K562 (cell line): Measurements from ENCODE around the gene PRPF38A. TPM values are rescaled to one million over a fixed set of nuclear protein-coding genes. Genes with fewer than 3 reads are reported as not detected.

ENCODE experiments used
- ATAC-seq: fragments of 200-7000 bp; cut with Tn5 transposase; 3 replicates; pipeline ENCODE4 v1.9.1; 2020; ENCODE audit warnings: moderate library complexity
- BruUV-seq: library from RNA; stranded (reverse); fragments of 400-500 nt; replicated peaks from 2 replicates; lab custom pipeline; 2021; lab: Mats Ljungman, UMichigan
- CTCF ChIA-PET: fragments of 300-600 bp; formaldehyde crosslinking; extraction: SDS; loops from one replicate; lab custom pipeline; 2021; ENCODE audit warnings: low intra/inter-chr PET ratio; lab: Yijun Ruan, JAX
- POLR2A ChIA-PET: fragments of 300-600, 350-650 bp; sonication (Branson Sonifier 250); formaldehyde crosslinking; extraction: SDS; loops from one replicate; lab custom pipeline; 2021; ENCODE audit warnings: antibody characterized with exemption, inconsistent platforms; lab: Yijun Ruan, JAX
- DNase-seq, 4 experiments: peaks; one replicate each; pipeline versions ENCODE4 v3.0.0 to v3.0.0-alpha.2; 2011 to 2018; ENCODE audit warnings: low spot score in 3 of 4, mixed read lengths in 3 of 4; ENCODE audit errors: extremely low read depth in 1 of 4
- FAIRE-seq: peaks from 2 replicates; lab custom pipeline; 2011; peaks lifted over from hg19 to GRCh38; lab: Jason Lieb, UNC
- H2AFZ ChIP-seq: 2 replicates; pipeline ENCODE4 v1.6.0; 2011; ENCODE audit warnings: low read depth, low read length, control low read depth, inconsistent platforms
- H3K27ac ChIP-seq: fragments of 200-600 bp; 3 replicates; pipeline ENCODE4 v1.8.0; 2011; ENCODE audit warnings: low read depth, mild to moderate bottlenecking, control low read depth, inconsistent platforms, low read length, moderate library complexity, mixed read lengths; ENCODE audit errors: extremely low read depth
- H3K27me3 ChIP-seq, 2 experiments: fragments of 300-600 bp in 1 of 2; 2 replicates in 1 of 2; 3 replicates in 1 of 2; pipeline versions ENCODE4 v1.6.0 to v1.8.0; 2011; ENCODE audit warnings: inconsistent platforms in 2 of 2, low read length in 2 of 2, mild to moderate bottlenecking in 1 of 2, mixed read lengths in 1 of 2, moderate library complexity in 1 of 2; ENCODE audit not compliant: control insufficient read depth in 2 of 2, insufficient read depth in 2 of 2
- H3K36me3 ChIP-seq: fragments of 300-600 bp; 3 replicates; pipeline ENCODE4 v1.8.0; 2011; ENCODE audit warnings: mild to moderate bottlenecking, low read length, inconsistent platforms; ENCODE audit not compliant: control insufficient read depth, insufficient read depth
- H3K4me1 ChIP-seq, 2 experiments: fragments of 200-600 bp in 1 of 2; replicated peaks in 1 of 2; 2 replicates in 1 of 2; 3 replicates in 1 of 2; pipeline versions ENCODE4 v1.5.1 to v1.8.0; 2011; ENCODE audit warnings: inconsistent platforms in 2 of 2, low read length in 2 of 2, mild to moderate bottlenecking in 1 of 2, mixed read lengths in 1 of 2, moderate library complexity in 1 of 2; ENCODE audit not compliant: control insufficient read depth in 2 of 2, insufficient read depth in 2 of 2
- H3K4me2 ChIP-seq: 2 replicates; pipeline ENCODE4 v1.6.1; 2011; ENCODE audit warnings: low read length, control low read depth, inconsistent platforms, mixed read lengths; ENCODE audit not compliant: insufficient read depth
- H3K4me3 ChIP-seq: fragments of 200-600 bp; sonication (generic), shearing (Covaris generic); 2 replicates; pipeline ENCODE4 v1.5.1; 2016; ENCODE audit warnings: control low read depth, inconsistent platforms
- H3K79me2 ChIP-seq: fragments of 200-600 bp; 3 replicates; pipeline ENCODE4 v1.8.0; 2011; ENCODE audit warnings: low read length, inconsistent platforms; ENCODE audit not compliant: control insufficient read depth, insufficient read depth
- H3K9ac ChIP-seq, 2 experiments: 2 replicates each; pipeline versions ENCODE4 v1.6.0 to v1.6.1; 2011; ENCODE audit warnings: low read depth in 2 of 2, low read length in 2 of 2, control low read depth in 1 of 2, inconsistent platforms in 1 of 2, mild to moderate bottlenecking in 1 of 2, mixed read lengths in 1 of 2; ENCODE audit not compliant: insufficient read depth in 1 of 2
- H3K9me1 ChIP-seq: one replicate; pipeline ENCODE4 v1.6.0; 2011; ENCODE audit warnings: inconsistent platforms, mild to moderate bottlenecking, low read length, moderate library complexity; ENCODE audit not compliant: control insufficient read depth, insufficient read depth
- H3K9me3 ChIP-seq: replicated peaks from 2 replicates; pipeline ENCODE4 v1.5.1; 2011; ENCODE audit warnings: low read depth, low read length, inconsistent platforms; ENCODE audit not compliant: control insufficient read depth, insufficient read depth
- H4K20me1 ChIP-seq: replicated peaks from 2 replicates; pipeline ENCODE4 v1.6.1; 2011; ENCODE audit warnings: low read length, inconsistent platforms, mixed read lengths; ENCODE audit not compliant: control insufficient read depth, insufficient read depth
- FOSL1 ChIP-seq: fragments of 200-800 bp; sonication (Bioruptor generic); conservative IDR thresholded peaks from 2 replicates; pipeline ENCODE4 v1.6.1; 2016; ENCODE audit warnings: missing genetic modification characterization, missing compliant biosample characterization
- HNRNPK ChIP-seq: fragments of 200-400 bp; formaldehyde crosslinking; IDR thresholded peaks from one replicate; pipeline ENCODE4 v1.6.1; 2018; ENCODE audit warnings: mild to moderate bottlenecking, low read depth, low read length; ENCODE audit not compliant: poor library complexity, severe bottlenecking
- PHB ChIP-seq: fragments of 250-450 bp; sonication (Bioruptor Pico); IDR thresholded peaks from 2 replicates; pipeline ENCODE4 v1.5.0; 2021
- PHF21A ChIP-seq: fragments of 450-650 bp; IDR thresholded peaks from 2 replicates; pipeline ENCODE4 v1.6.1; 2017; ENCODE audit warnings: low read depth, borderline replicate concordance
- TBL1XR1 ChIP-seq, 2 experiments: IDR thresholded peaks; 2 replicates each; pipeline ENCODE4 v1.6.1; 2012; ENCODE audit warnings: improper control_type of control experiment in 2 of 2, low read length in 2 of 2, mild to moderate bottlenecking in 1 of 2
- ZNF316 ChIP-seq: fragments of 450-650 bp; IDR thresholded peaks from 2 replicates; pipeline ENCODE4 v1.6.1; 2016
- WGBS: fragments of 100-300 bp; shearing (Covaris generic); methylation state at CpG from one replicate; pipeline ENCODE4 v1.1.6; 2016; ENCODE audit warnings: low coverage, mixed read lengths; ENCODE audit not compliant: insufficient coverage; ENCODE audit errors: missing lambda C conversion rate; 5-methylcytosine and 5-hydroxymethylcytosine counted together
- in situ Hi-C: fragments of 300-500 bp; cut with MboI; formaldehyde crosslinking; loops from 4 replicates; pipeline ENCODE4 v1.15.0; 2018; ENCODE audit warnings: inconsistent platforms, mixed read lengths
- intact Hi-C: fragments of 100-400 bp; cut with micrococcal nuclease; formaldehyde crosslinking; loops from 2 replicates; pipeline ENCODE4 v1.14.2; 2022
- polyA plus RNA-seq, 8 experiments: library from polyadenylated mRNA; depleted of rRNA in 4 of 8; stranded (reverse) in 5 of 8; unstranded in 3 of 8; fragments of >200 nt; fragmentation: Nextera tagmentation in 2 of 8; fragmentation: Illumina TruSeq in 1 of 8; extraction: Ambion mirVana in 2 of 8; extraction: Trizol in 1 of 8; gene quantifications; 2 replicates each; pipeline versions ENCODE4 v1.2.1 to v1.2.3, GENCODE V29; 2011 to 2014; ENCODE audit warnings: inconsistent platforms in 1 of 8, missing spikeins in 1 of 8
- total RNA-seq, 7 experiments: library from RNA; depleted of rRNA in 6 of 7; stranded (reverse); fragments of >200 nt in 6 of 7; fragmentation: Illumina TruSeq in 2 of 7; extraction: Trizol in 2 of 7; gene quantifications; 2 replicates each; pipeline versions ENCODE4 v1.2.1 to v1.2.3, GENCODE V29; 2011 to 2021; ENCODE audit warnings: low replicate concordance in 1 of 7
- TF ChIP-seq, protein P1 (sequence below), 2 experiments: fragments of 150-350 bp in 1 of 2; IDR thresholded peaks; 2 replicates each; pipeline ENCODE4 v1.6.1; 2012 to 2016; ENCODE audit warnings: low read depth in 2 of 2, low read length in 2 of 2, mild to moderate bottlenecking in 1 of 2, moderate library complexity in 1 of 2
- TF ChIP-seq, protein P2 (sequence below): fragments of 450-650 bp; IDR thresholded peaks from 2 replicates; pipeline ENCODE4 v1.6.1; 2017; ENCODE audit warnings: antibody characterized with exemption, mild to moderate bottlenecking
- TF ChIP-seq, protein P3 (sequence below): IDR thresholded peaks from 2 replicates; pipeline ENCODE4 v1.6.1; 2012; ENCODE audit warnings: low read depth, low read length, improper control_type of control experiment, borderline replicate concordance
- TF ChIP-seq, protein P4 (sequence below): sonication (generic); formaldehyde crosslinking; IDR thresholded peaks from 2 replicates; pipeline ENCODE4 v1.8.0; 2022; ENCODE audit warnings: missing genetic modification reagents, mild to moderate bottlenecking, borderline replicate concordance

The PRPF38A gene
- total and polyA plus RNA-seq, 9 of the 15 experiments (the other 6 are each of a cell fraction or from before 2014, with no cell fraction given) = 53.6 to 198 (median 89.2) TPM

DNA sequence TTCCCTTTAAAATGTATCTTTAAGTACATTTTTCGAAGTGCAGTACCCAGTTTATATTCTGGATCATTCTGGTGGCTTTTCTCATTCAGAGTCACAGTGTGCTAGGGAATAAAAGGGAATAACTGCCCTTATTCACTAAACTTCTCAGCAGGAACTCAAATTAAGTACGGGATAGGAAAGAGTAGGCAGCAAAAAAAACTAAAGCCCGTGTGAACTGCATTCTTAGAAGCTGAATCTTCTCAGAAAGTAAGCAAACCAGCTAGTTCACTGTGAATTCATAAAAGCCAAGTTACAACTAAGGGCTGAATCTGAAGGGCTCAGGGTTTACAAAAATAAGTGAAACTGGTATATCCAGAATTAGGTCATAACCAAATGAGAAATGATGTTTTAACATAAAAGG lies 22.0 kb downstream of the PRPF38A start:
- ChIA-PET POLR2A (interaction anchor here (0.8 to 1.5 kb wide), 4 partner anchors 13 to 21 kb away, joined by 3 to 4 read pairs (median 4); no protein-coding TSS in a partner anchor), CTCF (no interaction called here)
- H3K9me3 ChIP-seq = no peaks in the 10 kb centered on the region
- no peaks in the 10 kb centered on the region for H3K9me1 ChIP-seq
- in situ Hi-C loops (no loop called here), intact Hi-C loops (no loop called here)
- WGBS = 73% methylated on average over 3 of the region's 3 CpGs
- no peaks in the 10 kb centered on the region for H3K79me2 ChIP-seq
- DNase-seq (no peak), ATAC-seq (no peak), FAIRE-seq (no peak)
- peaks cover 0 to 21% of the 10 kb centered on the region in 2 experiments; a peak in 4 of 5 replicates for H3K4me1 ChIP-seq
- H3K4me3 ChIP-seq = no peak overlapping the region
- no peaks in the 10 kb centered on the region for H4K20me1 ChIP-seq
- no peak overlapping the region for H3K4me2 ChIP-seq
- H3K27ac ChIP-seq = peak overlapping the region; percentile 54; the same call in 1 of the 3 replicates
- no peak overlapping the region for H3K9ac ChIP-seq
- no peaks in the 10 kb centered on the region for H3K27me3 ChIP-seq
- BruUV-seq = no TSS peak
- H3K36me3 ChIP-seq = peaks cover 44% of the 10 kb centered on the region; the same call in 2 of the 3 replicates
- H2AFZ ChIP-seq = no peak overlapping the region
- no peak for TF ChIP-seq HNRNPK
- TF ChIP-seq PHF21A = no peak
- TF ChIP-seq, protein P1, sequence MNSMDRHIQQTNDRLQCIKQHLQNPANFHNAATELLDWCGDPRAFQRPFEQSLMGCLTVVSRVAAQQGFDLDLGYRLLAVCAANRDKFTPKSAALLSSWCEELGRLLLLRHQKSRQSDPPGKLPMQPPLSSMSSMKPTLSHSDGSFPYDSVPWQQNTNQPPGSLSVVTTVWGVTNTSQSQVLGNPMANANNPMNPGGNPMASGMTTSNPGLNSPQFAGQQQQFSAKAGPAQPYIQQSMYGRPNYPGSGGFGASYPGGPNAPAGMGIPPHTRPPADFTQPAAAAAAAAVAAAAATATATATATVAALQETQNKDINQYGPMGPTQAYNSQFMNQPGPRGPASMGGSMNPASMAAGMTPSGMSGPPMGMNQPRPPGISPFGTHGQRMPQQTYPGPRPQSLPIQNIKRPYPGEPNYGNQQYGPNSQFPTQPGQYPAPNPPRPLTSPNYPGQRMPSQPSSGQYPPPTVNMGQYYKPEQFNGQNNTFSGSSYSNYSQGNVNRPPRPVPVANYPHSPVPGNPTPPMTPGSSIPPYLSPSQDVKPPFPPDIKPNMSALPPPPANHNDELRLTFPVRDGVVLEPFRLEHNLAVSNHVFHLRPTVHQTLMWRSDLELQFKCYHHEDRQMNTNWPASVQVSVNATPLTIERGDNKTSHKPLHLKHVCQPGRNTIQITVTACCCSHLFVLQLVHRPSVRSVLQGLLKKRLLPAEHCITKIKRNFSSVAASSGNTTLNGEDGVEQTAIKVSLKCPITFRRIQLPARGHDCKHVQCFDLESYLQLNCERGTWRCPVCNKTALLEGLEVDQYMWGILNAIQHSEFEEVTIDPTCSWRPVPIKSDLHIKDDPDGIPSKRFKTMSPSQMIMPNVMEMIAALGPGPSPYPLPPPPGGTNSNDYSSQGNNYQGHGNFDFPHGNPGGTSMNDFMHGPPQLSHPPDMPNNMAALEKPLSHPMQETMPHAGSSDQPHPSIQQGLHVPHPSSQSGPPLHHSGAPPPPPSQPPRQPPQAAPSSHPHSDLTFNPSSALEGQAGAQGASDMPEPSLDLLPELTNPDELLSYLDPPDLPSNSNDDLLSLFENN (IDR thresholded peaks at IDR 0.05; ENCODE audit: low read depth in 2 of 2, low read length in 2 of 2) = no peak
- TF ChIP-seq, protein P2, sequence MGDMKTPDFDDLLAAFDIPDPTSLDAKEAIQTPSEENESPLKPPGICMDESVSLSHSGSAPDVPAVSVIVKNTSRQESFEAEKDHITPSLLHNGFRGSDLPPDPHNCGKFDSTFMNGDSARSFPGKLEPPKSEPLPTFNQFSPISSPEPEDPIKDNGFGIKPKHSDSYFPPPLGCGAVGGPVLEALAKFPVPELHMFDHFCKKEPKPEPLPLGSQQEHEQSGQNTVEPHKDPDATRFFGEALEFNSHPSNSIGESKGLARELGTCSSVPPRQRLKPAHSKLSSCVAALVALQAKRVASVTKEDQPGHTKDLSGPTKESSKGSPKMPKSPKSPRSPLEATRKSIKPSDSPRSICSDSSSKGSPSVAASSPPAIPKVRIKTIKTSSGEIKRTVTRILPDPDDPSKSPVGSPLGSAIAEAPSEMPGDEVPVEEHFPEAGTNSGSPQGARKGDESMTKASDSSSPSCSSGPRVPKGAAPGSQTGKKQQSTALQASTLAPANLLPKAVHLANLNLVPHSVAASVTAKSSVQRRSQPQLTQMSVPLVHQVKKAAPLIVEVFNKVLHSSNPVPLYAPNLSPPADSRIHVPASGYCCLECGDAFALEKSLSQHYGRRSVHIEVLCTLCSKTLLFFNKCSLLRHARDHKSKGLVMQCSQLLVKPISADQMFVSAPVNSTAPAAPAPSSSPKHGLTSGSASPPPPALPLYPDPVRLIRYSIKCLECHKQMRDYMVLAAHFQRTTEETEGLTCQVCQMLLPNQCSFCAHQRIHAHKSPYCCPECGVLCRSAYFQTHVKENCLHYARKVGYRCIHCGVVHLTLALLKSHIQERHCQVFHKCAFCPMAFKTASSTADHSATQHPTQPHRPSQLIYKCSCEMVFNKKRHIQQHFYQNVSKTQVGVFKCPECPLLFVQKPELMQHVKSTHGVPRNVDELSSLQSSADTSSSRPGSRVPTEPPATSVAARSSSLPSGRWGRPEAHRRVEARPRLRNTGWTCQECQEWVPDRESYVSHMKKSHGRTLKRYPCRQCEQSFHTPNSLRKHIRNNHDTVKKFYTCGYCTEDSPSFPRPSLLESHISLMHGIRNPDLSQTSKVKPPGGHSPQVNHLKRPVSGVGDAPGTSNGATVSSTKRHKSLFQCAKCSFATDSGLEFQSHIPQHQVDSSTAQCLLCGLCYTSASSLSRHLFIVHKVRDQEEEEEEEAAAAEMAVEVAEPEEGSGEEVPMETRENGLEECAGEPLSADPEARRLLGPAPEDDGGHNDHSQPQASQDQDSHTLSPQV = 0 out of 2 replicates have a peak, but pooled peaks have one; percentile 15
- no peak for TF ChIP-seq PHB (CRISPR knock-in tag)
- TF ChIP-seq, protein P3, sequence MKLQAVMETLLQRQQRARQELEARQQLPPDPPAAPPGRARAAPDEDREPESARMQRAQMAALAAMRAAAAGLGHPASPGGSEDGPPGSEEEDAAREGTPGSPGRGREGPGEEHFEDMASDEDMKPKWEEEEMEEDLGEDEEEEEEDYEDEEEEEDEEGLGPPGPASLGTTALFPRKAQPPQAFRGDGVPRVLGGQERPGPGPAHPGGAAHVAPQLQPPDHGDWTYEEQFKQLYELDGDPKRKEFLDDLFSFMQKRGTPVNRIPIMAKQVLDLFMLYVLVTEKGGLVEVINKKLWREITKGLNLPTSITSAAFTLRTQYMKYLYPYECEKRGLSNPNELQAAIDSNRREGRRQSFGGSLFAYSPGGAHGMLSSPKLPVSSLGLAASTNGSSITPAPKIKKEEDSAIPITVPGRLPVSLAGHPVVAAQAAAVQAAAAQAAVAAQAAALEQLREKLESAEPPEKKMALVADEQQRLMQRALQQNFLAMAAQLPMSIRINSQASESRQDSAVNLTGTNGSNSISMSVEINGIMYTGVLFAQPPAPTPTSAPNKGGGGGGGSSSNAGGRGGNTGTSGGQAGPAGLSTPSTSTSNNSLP = no peak
- TF ChIP-seq TBL1XR1 (IDR thresholded peaks at IDR 0.05; ENCODE audit: low read length in 2 of 2) = no peak
- TF ChIP-seq ZNF316 = no peak
- TF ChIP-seq, protein P4, sequence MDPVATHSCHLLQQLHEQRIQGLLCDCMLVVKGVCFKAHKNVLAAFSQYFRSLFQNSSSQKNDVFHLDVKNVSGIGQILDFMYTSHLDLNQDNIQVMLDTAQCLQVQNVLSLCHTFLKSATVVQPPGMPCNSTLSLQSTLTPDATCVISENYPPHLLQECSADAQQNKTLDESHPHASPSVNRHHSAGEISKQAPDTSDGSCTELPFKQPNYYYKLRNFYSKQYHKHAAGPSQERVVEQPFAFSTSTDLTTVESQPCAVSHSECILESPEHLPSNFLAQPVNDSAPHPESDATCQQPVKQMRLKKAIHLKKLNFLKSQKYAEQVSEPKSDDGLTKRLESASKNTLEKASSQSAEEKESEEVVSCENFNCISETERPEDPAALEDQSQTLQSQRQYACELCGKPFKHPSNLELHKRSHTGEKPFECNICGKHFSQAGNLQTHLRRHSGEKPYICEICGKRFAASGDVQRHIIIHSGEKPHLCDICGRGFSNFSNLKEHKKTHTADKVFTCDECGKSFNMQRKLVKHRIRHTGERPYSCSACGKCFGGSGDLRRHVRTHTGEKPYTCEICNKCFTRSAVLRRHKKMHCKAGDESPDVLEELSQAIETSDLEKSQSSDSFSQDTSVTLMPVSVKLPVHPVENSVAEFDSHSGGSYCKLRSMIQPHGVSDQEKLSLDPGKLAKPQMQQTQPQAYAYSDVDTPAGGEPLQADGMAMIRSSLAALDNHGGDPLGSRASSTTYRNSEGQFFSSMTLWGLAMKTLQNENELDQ (CRISPR knock-in tag) = no peak
- 0 out of 2 replicates have a peak, but pooled peaks have one; percentile 5 for TF ChIP-seq FOSL1
